ENCODE results near the gene ARGLU1.

ARGLU1 gene

GRCh38 chr13:106498158-106498557 is 69.8 kb downstream of the ARGLU1 start:
- DNase-seq = no peak

DNA sequence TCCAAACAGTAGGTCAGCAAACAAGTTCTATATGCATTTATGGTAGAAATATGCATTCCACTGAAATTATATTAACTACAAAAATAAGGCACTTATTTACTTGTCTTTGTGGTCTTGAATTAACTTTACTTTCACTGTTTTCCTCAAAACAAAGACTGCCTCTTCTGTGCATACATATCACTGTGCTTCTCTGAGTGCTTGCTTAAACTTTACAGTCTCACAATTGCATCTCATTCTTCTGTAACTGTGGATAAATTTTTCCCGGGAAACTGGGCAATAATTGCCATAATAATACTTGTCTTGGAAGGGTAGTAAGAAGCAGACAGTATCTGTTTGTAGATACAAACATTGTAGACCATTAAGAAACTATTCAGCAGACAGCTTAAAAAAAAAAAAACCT is 70.9 kb downstream of the ARGLU1 start:
- DNase-seq = no peak

- no peak for DNase-seq
These were observed 71.6 kb downstream of the ARGLU1 start for GRCh38 chr13:106496072-106496997.

- no peak for DNase-seq
These were observed 73.0 kb downstream of the ARGLU1 start for GRCh38 chr13:106494936-106495335.

GRCh38 chr13:106494506-106494905 is 73.4 kb downstream of the ARGLU1 start:
- DNase-seq = no peak

DNA sequence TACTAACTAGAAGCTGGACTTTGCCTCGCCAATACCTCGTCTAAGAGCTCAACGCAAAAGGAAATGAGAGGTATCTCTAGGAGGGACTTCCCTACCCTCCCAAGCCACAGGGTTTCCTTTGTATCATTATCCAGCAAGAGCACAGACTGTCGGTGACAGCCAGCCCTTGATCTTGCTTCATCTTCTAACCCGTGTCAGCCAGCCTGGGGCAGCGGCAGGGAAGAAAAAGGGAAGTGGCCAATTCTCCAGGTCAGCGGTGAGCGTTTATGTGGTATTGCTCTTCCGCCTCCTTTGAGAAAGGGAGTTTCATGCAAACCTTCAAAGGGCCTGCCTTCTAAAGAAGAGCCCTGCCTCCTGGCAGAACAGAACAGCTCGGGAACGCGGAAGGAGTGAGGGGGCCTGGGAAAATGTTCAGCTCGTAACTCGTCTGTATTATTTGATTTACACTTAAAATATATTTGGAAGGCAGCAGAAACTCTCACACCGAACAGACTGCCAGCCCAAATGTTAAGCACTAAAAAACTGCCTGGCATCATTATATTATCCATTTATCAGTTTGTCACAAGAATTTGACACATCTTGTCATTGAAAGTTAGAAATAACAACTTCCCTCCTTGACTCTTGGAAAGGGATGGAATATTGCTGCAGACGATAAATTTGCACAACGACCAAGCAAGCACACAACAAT is 74.3 kb downstream of the ARGLU1 start:
- DNase-seq = no peak

- no peak for DNase-seq
These were observed 75.1 kb downstream of the ARGLU1 start for GRCh38 chr13:106492588-106493475.

GRCh38 chr13:106491928-106492587 is 75.9 kb downstream of the ARGLU1 start:
- DNase-seq = no peak

Measured in DMS 273 treated with DMSO at 0.1 percent for 48 hours (cell line).